ENCODE results near the gene NT5M. TPM values are rescaled to one million over a fixed set of nuclear protein-coding genes. Genes with fewer than 3 reads are reported as not detected.
A peak's percentile ranks its signal among the peaks of the same experiment; 100 is the strongest.

NT5M gene
- total RNA-seq, 1 donor from 2014 or later, result 4.1 TPM

- no peak overlapping the region for H3K4me3 Mint-ChIP-seq
- H3K27me3 Mint-ChIP-seq (ENCODE audit: insufficient read depth, low read depth), result peaks cover 8% of the 10 kb centered on the region
- Histone ChIP-seq H3K4me1 (peaks cover 10% of the 10 kb centered on the region), H3K9me3 (ENCODE audit: low read depth) (no peaks in the 10 kb centered on the region), H3K27me3 (no peaks in the 10 kb centered on the region), H3K79me2 (ENCODE audit: low read depth) (no peaks in the 10 kb centered on the region), H3K9ac (no peak overlapping the region), H3K4me3 (no peak overlapping the region), H3K4me2 (no peak overlapping the region), H4K20me1 (ENCODE audit: low read depth) (no peaks in the 10 kb centered on the region), H3F3A (ENCODE audit: low read depth) (no peaks in the 10 kb centered on the region), H3K36me3 (no peaks in the 10 kb centered on the region), H2AFZ (replicated peaks) (no peak overlapping the region), H3K27ac (no peak overlapping the region)
- TF ChIP-seq, protein P1, sequence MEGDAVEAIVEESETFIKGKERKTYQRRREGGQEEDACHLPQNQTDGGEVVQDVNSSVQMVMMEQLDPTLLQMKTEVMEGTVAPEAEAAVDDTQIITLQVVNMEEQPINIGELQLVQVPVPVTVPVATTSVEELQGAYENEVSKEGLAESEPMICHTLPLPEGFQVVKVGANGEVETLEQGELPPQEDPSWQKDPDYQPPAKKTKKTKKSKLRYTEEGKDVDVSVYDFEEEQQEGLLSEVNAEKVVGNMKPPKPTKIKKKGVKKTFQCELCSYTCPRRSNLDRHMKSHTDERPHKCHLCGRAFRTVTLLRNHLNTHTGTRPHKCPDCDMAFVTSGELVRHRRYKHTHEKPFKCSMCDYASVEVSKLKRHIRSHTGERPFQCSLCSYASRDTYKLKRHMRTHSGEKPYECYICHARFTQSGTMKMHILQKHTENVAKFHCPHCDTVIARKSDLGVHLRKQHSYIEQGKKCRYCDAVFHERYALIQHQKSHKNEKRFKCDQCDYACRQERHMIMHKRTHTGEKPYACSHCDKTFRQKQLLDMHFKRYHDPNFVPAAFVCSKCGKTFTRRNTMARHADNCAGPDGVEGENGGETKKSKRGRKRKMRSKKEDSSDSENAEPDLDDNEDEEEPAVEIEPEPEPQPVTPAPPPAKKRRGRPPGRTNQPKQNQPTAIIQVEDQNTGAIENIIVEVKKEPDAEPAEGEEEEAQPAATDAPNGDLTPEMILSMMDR (IDR thresholded peaks at IDR 0.05), result no peak
- TF ChIP-seq EZH2phosphoT487 (IDR thresholded peaks at IDR 0.05), result no peak
- no peak for TF ChIP-seq EZH2 (IDR thresholded peaks at IDR 0.05)
- H3K9me3 Mint-ChIP-seq, result no peaks in the 10 kb centered on the region
- no peaks in the 10 kb centered on the region for H3K36me3 Mint-ChIP-seq
- no peak overlapping the region for H3K27ac Mint-ChIP-seq
- peaks cover 31% of the 10 kb centered on the region for H3K4me1 Mint-ChIP-seq
- no peak for DNase-seq (ENCODE audit: low spot score)
Observed at GRCh38 chr17:17388657-17389496, 85.7 kb downstream of the NT5M start.

GRCh38 chr17:17391668-17392370 is 88.6 kb downstream of the NT5M start:
- H3K4me1 Mint-ChIP-seq, result peaks cover 14% of the 10 kb centered on the region
- Histone ChIP-seq H3K9ac (no peak overlapping the region), H3K27me3 (no peaks in the 10 kb centered on the region), H3F3A (ENCODE audit: low read depth) (no peaks in the 10 kb centered on the region), H3K4me2 (no peak overlapping the region), H4K20me1 (ENCODE audit: low read depth) (no peaks in the 10 kb centered on the region), H3K4me1 (no peaks in the 10 kb centered on the region), H3K36me3 (no peaks in the 10 kb centered on the region), H3K9me3 (ENCODE audit: low read depth) (no peaks in the 10 kb centered on the region), H3K27ac (no peak overlapping the region), H3K4me3 (no peak overlapping the region), H3K79me2 (ENCODE audit: low read depth) (no peaks in the 10 kb centered on the region), H2AFZ (replicated peaks) (no peak overlapping the region)
- H3K4me3 Mint-ChIP-seq, result no peak overlapping the region
- no peaks in the 10 kb centered on the region for H3K36me3 Mint-ChIP-seq
- no peaks in the 10 kb centered on the region for H3K9me3 Mint-ChIP-seq
- peaks cover 8% of the 10 kb centered on the region for H3K27me3 Mint-ChIP-seq (ENCODE audit: insufficient read depth, low read depth)
- TF ChIP-seq EZH2 (IDR thresholded peaks at IDR 0.05), result no peak
- TF ChIP-seq, protein P1 (IDR thresholded peaks at IDR 0.05), result no peak
- DNase-seq (ENCODE audit: low spot score), result no peak
- H3K27ac Mint-ChIP-seq, result no peak overlapping the region

- H3K27me3 Mint-ChIP-seq (ENCODE audit: insufficient read depth, low read depth), result peaks cover 6% of the 10 kb centered on the region
- H3K36me3 Mint-ChIP-seq, result no peaks in the 10 kb centered on the region
- H3K27ac Mint-ChIP-seq, result peak overlapping the region; percentile 7
- no peak for DNase-seq (ENCODE audit: low spot score)
- peaks cover 14% of the 10 kb centered on the region for H3K4me1 Mint-ChIP-seq
- Histone ChIP-seq H3F3A (ENCODE audit: low read depth) (no peaks in the 10 kb centered on the region), H3K36me3 (no peaks in the 10 kb centered on the region), H3K4me3 (no peak overlapping the region), H2AFZ (replicated peaks) (peak overlapping the region; percentile 34), H3K27me3 (no peaks in the 10 kb centered on the region), H3K4me1 (no peaks in the 10 kb centered on the region), H3K9ac (no peak overlapping the region), H3K9me3 (ENCODE audit: low read depth) (no peaks in the 10 kb centered on the region), H4K20me1 (ENCODE audit: low read depth) (no peaks in the 10 kb centered on the region), H3K79me2 (ENCODE audit: low read depth) (no peaks in the 10 kb centered on the region), H3K4me2 (no peak overlapping the region), H3K27ac (no peak overlapping the region)
- no peak overlapping the region for H3K4me3 Mint-ChIP-seq
- no peaks in the 10 kb centered on the region for H3K9me3 Mint-ChIP-seq
- TF ChIP-seq EZH2phosphoT487 (IDR thresholded peaks at IDR 0.05) (no peak), EZH2 (IDR thresholded peaks at IDR 0.05) (no peak)
Observed at GRCh38 chr17:17393976-17394375, 90.8 kb downstream of the NT5M start.
